Measurements from ENCODE around the gene MEIS2.

MEIS2 gene

DNA sequence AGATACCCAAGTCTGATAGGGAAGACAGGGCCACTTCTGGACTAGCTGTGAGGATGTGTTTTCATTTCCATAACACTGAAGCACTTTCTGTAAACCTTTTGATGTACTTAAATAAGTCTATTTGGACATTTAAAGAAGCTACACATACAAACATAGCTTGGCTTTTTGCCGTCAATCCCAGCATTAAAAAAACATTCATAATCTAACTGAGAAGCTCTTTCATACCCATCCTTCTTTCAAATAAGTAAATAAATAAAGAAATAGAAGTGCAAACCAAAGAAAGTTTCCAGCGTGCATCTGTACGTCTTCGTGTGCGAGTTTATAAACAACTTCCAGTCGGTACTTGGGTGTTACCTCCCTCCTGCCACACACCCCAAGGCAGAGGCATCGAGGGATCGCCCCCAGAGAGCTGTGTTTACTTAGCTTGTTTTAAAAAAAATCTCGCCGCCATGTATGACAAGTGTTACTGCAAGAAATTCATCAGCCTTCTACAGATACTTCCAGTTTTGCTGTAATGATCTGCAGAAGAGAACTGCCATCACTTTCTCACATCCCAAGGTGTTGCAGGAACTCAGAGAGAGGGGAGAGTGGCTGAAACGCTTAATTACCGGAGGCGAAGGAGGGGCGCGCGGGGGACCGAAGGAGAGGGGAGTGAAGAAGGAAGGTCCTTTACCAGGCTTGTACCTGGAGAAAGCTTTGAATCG lies 9.0 kb upstream of the MEIS2 start:
- TF ChIP-seq TCF12 (IDR thresholded peaks at IDR 0.05; ENCODE audit: low read depth) (no peak), CREB1 (IDR thresholded peaks at IDR 0.05; ENCODE audit: low read depth) (no peak), TEAD4 (IDR thresholded peaks at IDR 0.05) (no peak), YY1 (IDR thresholded peaks at IDR 0.05; ENCODE audit: low read depth) (no peak), CEBPB (IDR thresholded peaks at IDR 0.05) (no peak), TAF1 (IDR thresholded peaks at IDR 0.05; ENCODE audit: low read depth) (no peak), REST (IDR thresholded peaks at IDR 0.05; ENCODE audit: low read depth) (no peak), EGR1 (IDR thresholded peaks at IDR 0.05) (no peak), NFIC (IDR thresholded peaks at IDR 0.05) (no peak), ZBTB7A (IDR thresholded peaks at IDR 0.05; ENCODE audit: low read depth) (no peak), FOXM1 (IDR thresholded peaks at IDR 0.05; ENCODE audit: borderline replicate concordance, low read depth) (no peak), EP300 (IDR thresholded peaks at IDR 0.05; ENCODE audit: borderline replicate concordance) (no peak), RAD21 (IDR thresholded peaks at IDR 0.05; ENCODE audit: low read depth) (no peak)
- TF ChIP-seq, protein P1, sequence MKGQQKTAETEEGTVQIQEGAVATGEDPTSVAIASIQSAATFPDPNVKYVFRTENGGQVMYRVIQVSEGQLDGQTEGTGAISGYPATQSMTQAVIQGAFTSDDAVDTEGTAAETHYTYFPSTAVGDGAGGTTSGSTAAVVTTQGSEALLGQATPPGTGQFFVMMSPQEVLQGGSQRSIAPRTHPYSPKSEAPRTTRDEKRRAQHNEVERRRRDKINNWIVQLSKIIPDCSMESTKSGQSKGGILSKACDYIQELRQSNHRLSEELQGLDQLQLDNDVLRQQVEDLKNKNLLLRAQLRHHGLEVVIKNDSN (IDR thresholded peaks at IDR 0.05) = no peak
- TF ChIP-seq, protein P2, sequence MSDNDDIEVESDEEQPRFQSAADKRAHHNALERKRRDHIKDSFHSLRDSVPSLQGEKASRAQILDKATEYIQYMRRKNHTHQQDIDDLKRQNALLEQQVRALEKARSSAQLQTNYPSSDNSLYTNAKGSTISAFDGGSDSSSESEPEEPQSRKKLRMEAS (IDR thresholded peaks at IDR 0.05) = no peak

DNA sequence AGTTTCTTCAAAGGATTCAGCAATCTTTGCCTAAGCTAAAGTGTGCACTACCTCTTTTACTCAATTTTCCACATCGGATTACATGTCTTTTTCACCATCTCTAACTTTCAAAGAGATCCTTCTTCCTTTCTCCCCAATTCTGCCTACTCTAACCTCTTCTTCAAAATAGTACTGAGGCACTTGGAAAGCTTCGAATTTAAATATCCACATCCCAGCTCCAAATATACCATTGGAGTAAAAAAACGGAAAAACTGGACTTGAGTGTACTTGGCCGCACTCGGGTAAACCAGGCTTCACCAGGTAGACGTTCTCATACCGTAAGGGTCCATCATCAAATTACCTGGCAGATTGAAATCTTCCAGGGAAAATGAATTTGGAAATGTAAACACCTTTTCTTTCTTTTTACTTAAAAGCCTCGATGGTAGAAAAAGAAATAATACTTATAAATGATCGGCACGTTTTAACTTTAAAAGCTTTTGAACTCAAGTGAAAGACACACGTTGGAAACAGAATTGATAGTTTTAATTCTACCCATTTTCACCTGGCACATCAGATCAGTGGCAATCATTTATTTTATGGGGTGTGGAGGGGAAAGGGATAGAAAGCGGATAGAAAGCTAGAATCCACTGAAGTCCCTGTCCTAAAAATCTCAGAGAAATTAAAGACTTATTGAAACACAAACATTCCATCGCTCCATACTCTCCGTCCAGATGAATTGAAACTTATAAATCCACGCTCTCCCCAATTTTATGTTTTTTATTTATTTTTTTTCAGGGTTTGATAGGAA lies 8.2 kb upstream of the MEIS2 start:
- no peak for TF ChIP-seq TCF12 (IDR thresholded peaks at IDR 0.05; ENCODE audit: low read depth)
- no peak for TF ChIP-seq CEBPB (IDR thresholded peaks at IDR 0.05)
- TF ChIP-seq EGR1 (IDR thresholded peaks at IDR 0.05) = no peak
- TF ChIP-seq, protein P2 (IDR thresholded peaks at IDR 0.05) = no peak
- TF ChIP-seq TEAD4 (IDR thresholded peaks at IDR 0.05) = no peak
- no peak for TF ChIP-seq EP300 (IDR thresholded peaks at IDR 0.05; ENCODE audit: borderline replicate concordance)
- no peak for TF ChIP-seq NFIC (IDR thresholded peaks at IDR 0.05)
- TF ChIP-seq YY1 (IDR thresholded peaks at IDR 0.05; ENCODE audit: low read depth) = no peak
- TF ChIP-seq TAF1 (IDR thresholded peaks at IDR 0.05; ENCODE audit: low read depth) = no peak
- no peak for TF ChIP-seq ZBTB7A (IDR thresholded peaks at IDR 0.05; ENCODE audit: low read depth)
- no peak for TF ChIP-seq REST (IDR thresholded peaks at IDR 0.05; ENCODE audit: low read depth)

- TF ChIP-seq TEAD4 (IDR thresholded peaks at IDR 0.05) = no peak
- TF ChIP-seq RAD21 (IDR thresholded peaks at IDR 0.05; ENCODE audit: low read depth) = no peak
- no peak for TF ChIP-seq NFIC (IDR thresholded peaks at IDR 0.05)
- TF ChIP-seq TCF12 (IDR thresholded peaks at IDR 0.05; ENCODE audit: low read depth) = no peak
- TF ChIP-seq YY1 (IDR thresholded peaks at IDR 0.05; ENCODE audit: low read depth) = no peak
- TF ChIP-seq EGR1 (IDR thresholded peaks at IDR 0.05) = no peak
- TF ChIP-seq TAF1 (IDR thresholded peaks at IDR 0.05; ENCODE audit: low read depth) = no peak
- TF ChIP-seq EP300 (IDR thresholded peaks at IDR 0.05; ENCODE audit: borderline replicate concordance) = no peak
- TF ChIP-seq, protein P1 (IDR thresholded peaks at IDR 0.05) = no peak
- TF ChIP-seq ZBTB7A (IDR thresholded peaks at IDR 0.05; ENCODE audit: low read depth) = no peak
- TF ChIP-seq CEBPB (IDR thresholded peaks at IDR 0.05) = no peak
- TF ChIP-seq REST (IDR thresholded peaks at IDR 0.05; ENCODE audit: low read depth) = no peak
- no peak for TF ChIP-seq CREB1 (IDR thresholded peaks at IDR 0.05; ENCODE audit: low read depth)
- no peak for TF ChIP-seq FOXM1 (IDR thresholded peaks at IDR 0.05; ENCODE audit: borderline replicate concordance, low read depth)
- TF ChIP-seq, protein P2 (IDR thresholded peaks at IDR 0.05) = no peak
Observed at GRCh38 chr15:37107744-37108380, 7.5 kb upstream of the MEIS2 start.

Measured in Ishikawa (cell line).